GM19372 (cell line): ENCODE results near the gene CUX1.
"Not testable (repeated sequence)": the region's sequence is repeated elsewhere in the genome, so short reads cannot be mapped to it uniquely, and the experiment has no call there.

Experiments used
- ATAC-seq: cut with Tn5 transposase; IDR thresholded peaks from one replicate; pipeline ENCODE4 v1.9.1; 2021; ENCODE audit warnings: mild to moderate bottlenecking, low read depth, moderate library complexity; ENCODE audit not compliant: unreplicated experiment

The CUX1 gene

GRCh38 chr7:101926265-101926664, 108.8 kb downstream of the CUX1 start:
- no peak for ATAC-seq

DNA sequence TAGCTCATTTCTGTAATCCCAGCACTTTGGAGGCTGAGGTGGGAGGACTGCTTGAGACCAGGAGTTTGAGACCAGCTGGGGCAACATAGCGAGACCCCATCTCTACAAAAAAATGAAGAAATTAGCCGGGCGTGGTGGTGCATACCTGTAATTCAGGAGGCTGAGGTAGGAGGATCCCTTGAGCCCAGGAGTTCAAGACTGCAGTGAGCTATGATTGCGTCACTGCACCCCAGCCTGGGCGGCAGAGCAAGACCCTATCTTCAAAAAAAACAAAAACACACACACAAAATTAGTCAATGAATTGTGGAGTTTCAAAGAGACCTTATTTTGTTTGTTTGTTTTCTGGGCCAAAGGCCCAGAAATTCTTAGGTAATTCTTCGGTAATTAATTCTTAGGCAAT, 110.0 kb downstream of the CUX1 start:
- ATAC-seq = no peak

- no peak for ATAC-seq
Observed at GRCh38 chr7:101927802-101928201, 110.4 kb downstream of the CUX1 start.

GRCh38 chr7:101929256-101929655, 111.8 kb downstream of the CUX1 start:
- no peak for ATAC-seq

DNA sequence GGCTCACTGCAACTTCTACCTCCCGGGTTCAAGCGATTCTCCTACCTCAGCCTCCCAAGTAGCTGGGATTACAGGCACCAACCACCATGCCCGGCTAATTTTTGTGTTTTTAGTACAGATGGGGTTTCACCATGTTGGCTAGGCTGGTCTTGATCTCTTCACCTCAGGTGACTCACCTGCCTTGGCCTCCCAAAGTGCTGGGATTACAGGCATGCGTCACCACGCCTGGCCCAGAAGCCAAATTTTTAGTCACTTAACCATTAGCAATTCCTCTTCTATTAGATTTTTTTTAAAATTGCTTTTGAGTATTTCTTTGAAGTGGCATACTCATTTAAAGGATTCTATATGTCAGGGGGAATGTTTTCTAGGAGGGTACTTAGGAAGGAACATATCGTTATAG, 112.5 kb downstream of the CUX1 start:
- not testable (repeated sequence) for ATAC-seq

GRCh38 chr7:101932083-101932482, 114.7 kb downstream of the CUX1 start:
- no peak for ATAC-seq

GRCh38 chr7:101933028-101933427, 115.6 kb downstream of the CUX1 start:
- no peak for ATAC-seq

DNA sequence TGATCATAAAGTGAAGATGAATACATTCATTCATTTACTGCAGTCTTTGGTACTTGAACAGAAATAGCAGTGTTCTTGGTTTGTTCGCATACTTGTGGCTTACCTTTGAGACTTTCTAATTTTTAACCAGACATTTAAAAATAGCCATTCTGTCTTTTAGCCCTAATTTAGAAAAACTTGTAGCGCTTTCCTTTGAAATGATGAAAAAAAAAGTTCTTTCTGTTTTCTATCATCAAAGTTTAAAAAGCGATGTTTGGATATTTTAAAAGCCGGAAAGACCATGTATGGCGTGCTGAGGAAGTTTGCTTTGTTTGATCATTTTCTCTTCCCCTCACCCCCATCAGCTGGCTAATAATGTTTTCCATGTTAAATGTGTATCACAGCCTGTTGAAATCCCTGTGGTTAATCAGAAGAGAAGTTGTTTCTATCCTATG, 116.3 kb downstream of the CUX1 start:
- ATAC-seq = peak; percentile 62

- no peak for ATAC-seq
Observed at GRCh38 chr7:101934618-101935017, 117.2 kb downstream of the CUX1 start.

- ATAC-seq = no peak
Observed at GRCh38 chr7:101935521-101936141, 118.2 kb downstream of the CUX1 start.

DNA sequence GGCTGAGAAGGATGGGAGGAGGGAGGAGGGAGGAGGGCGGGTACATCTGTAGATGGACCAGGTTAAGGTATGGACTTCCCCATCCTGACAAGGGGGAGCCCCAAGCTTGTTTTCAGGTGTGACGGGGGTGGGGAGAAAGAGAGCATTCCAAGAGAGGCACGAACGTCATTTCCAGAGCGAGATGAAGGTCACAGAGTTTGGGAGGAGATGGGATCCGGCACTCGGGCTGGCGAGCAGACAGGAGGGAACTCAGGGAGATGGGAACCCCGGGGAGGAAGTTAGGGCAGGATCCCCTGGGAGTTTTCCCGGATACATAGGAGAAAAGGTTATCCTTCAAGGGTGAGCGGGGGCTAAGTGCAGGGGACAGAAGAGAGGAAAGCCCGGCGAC, 118.8 kb downstream of the CUX1 start:
- ATAC-seq = no peak

DNA sequence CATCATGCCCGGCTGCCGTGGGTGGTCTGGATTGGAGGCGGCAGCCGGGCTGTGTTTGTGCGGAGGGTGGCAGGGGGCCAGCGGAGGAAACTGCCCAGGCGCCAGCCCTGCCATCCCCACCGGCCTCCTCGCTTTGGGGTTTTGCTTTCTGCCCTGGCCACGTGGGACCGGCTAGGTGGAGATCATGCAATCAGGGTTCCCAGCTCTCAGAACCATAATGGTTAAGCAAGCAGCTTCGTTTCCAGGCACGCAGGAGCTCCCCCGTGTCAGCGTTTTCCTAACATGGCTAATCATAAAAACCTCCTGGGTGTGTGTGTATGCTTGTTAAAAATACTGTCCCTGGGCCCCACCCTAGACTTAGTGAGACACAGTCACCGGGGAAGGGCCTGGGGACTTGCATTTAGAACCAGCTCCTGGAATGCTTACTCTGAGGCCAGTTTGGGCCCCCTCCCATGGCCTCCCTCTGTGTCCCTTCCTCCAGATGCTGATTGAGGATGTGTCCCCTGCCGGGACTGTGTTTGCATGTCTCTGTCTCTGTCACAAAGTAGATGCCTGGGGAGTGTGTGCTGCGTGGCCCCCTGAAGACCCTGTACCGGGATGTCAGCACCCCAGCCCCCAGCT, 119.3 kb downstream of the CUX1 start:
- ATAC-seq = no peak

GRCh38 chr7:101937717-101938514, 120.5 kb downstream of the CUX1 start:
- ATAC-seq = no peak

- ATAC-seq = no peak
Observed at GRCh38 chr7:101939136-101939695, 121.8 kb downstream of the CUX1 start.

DNA sequence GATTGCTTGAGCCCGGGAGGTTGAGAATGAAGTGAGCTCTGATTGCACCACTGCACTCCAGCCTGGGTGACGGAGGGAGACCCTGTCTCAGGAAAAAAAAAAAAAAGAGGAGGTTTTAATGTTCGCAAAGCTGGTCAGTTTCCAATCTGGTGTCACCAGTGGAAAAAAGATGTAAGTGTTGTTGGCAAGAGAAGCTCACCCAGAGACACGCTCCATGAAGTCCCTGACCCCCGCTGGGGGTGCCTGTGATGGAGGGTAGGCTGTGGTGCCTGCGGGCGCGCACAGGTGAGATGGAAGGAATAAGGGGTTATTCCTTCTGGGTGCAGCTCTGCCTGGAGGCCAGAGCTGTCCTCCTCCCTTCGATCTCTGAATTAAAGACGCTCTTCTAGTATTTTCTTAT, 122.7 kb downstream of the CUX1 start:
- ATAC-seq = no peak

GRCh38 chr7:101940830-101941229, 123.4 kb downstream of the CUX1 start:
- no peak for ATAC-seq

DNA sequence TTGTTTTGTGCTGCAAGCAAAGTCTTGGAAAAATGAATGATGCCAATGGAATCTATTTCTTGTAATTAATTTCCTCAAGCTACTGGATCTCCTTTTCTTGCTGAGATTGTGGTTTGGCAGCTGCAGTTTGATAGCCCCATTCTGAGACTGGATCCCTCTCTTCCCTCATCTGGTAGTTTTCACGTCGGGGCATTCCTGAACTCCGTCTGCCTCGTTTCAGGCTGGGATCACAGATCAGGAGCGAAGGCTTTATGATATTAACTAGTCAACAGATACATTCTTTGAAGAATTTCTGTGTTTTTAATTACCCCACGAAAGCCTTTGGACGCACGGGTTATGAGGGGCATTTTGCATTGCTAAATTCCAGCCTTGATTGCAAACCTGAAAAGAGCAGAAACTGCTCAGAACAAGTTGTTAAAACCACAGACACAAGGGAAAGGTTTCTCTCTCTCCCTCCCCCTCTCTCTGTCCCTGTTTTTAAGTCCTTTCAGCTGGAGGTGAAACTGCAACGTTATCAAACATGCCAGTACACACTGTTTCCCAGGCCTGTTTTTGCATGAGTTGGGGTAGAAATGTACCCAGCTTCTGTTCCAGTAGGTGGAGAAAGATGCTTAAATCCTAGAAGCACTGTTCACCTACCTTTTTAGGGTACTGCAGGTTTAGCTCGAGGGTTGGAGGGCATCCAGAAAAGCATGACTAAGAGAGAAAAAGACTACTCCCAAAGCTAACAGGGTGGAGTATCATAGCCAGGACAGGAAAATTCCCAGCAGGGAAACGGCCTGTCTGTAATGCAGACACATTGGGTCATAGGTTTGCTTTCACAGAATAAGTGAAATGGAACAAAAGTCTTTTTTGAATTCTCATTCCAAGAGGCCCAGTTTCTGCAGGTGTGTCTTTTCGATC, 124.3 kb downstream of the CUX1 start:
- ATAC-seq = no peak

- no peak for ATAC-seq
Observed at GRCh38 chr7:101942603-101943210, 125.3 kb downstream of the CUX1 start.

DNA sequence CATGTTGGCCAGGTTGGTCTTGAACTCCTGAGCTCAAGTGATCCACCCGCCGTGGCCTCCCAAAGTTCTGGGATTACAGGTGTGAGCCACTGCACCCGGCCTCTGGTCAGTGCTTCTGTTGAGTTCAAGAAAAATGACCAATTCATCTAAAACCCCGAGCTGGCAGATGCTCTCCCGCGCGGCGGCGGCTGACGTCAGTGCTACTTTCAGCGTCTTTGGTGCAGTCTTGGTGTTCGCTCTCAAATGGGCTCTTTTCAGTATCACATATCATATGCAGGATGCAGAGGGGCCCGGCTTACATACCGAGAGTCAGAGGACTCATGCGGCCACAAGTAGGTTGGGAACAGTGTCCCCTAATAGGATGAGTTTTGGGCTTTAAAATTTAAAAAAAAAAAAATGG, 125.9 kb downstream of the CUX1 start:
- no peak for ATAC-seq
